ENCODE data around the gene ALAS1.
A peak's percentile ranks its signal among the peaks of the same experiment; 100 is the strongest.
"Not testable (repeated sequence)": the region's sequence is repeated elsewhere in the genome, so short reads cannot be mapped to it uniquely, and the experiment has no call there.

ALAS1 gene

DNA sequence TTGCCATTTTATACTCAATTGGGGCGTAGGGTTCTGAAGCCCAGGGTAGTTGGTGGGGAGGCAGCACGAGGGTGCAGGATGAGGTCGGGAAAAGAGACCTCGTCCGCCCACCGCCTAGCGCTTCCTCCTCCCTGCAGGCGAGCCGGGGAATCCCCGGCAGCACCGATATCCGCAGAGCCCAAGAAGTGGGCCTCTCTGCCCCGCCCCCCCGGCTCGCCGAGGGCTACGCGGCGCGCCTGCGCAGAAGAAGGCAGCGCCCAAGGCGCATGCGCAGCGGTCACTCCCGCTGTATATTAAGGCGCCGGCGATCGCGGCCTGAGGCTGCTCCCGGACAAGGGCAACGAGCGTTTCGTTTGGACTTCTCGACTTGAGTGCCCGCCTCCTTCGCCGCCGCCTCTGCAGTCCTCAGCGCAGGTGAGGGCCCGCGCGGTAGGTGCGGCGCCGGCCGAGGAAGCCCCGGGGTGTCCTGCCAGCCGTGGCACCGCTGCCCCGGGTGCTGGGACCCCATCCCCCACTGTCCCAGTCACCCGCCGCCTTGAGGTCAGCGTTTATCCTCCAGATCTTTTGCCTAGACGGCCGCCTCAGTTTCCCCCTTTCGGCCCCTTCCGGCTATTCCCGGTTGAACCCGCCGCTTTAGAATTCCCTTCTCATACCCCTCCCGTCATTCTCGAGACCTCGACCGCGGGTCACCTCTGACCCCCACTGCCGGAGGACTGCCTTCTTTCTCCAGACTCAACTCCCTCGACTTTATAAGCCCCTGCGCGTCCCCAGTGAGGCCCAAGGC, at the start of gene ALAS1:
Gene ALAS1, plus strand, starts transcription at position 319 of the 784 bp plus-strand sequence. CDS start 1,082 bp downstream, outside the sequence.
- DNase-seq: peak; percentile 22 to 92 (median 83)

GRCh38 chr3:52149021-52149420, 48.9 kb upstream of the ALAS1 start:
- no peak for DNase-seq

DNA sequence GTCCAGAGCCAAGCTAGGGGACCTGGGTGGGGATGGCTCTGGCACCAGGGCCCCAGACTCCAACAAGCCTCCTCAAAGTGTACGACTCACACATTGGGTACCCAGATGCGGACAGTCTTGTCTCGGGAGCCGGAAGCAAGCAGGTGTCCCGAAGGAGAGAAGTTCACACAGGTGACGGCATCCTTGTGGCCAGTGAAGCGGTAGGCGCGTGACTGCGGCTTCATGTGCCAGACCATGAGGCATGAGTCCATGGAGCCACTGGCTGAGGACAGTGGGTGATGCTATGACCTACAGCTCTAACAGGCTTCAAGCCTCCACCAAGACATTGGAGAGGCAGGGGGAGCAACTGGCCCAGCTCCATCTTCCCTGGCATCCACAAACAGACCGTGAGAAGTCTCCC, 48.2 kb upstream of the ALAS1 start:
- no peak for DNase-seq

GRCh38 chr3:52150357-52150756, 47.6 kb upstream of the ALAS1 start:
- no peak for DNase-seq

GRCh38 chr3:52150860-52151259, 47.1 kb upstream of the ALAS1 start:
- DNase-seq: no peak

DNA sequence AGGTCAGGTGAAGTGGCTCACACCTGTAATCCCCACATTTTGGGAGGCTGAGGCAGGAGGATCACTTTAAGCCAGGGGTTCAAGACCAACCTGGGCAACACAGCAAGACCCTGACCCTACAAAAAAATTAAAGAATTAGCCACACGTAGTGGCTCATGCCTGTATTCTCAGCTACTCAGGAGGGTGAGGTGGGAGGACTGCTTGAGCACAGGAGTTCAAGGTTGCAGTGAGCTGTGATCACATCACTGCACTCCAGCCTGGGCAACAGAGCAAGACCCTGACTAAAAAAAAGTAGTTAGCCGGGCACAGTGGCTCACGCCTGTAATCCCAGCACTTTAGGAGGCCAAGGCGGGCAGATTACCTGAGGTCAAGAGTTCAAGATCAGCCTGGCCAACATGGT, 46.0 kb upstream of the ALAS1 start:
- DNase-seq: not testable (repeated sequence)

- DNase-seq: no peak
These were observed 44.4 kb upstream of the ALAS1 start for GRCh38 chr3:52153389-52154096.

GRCh38 chr3:52154135-52155094, 43.5 kb upstream of the ALAS1 start, which contains the start of gene POC1A:
POC1A (minus strand) TSS chr3:52154423; CDS start chr3:52154372, 51 bp downstream.
- peak; percentile 67 to 99 (median 92) for DNase-seq

DNA sequence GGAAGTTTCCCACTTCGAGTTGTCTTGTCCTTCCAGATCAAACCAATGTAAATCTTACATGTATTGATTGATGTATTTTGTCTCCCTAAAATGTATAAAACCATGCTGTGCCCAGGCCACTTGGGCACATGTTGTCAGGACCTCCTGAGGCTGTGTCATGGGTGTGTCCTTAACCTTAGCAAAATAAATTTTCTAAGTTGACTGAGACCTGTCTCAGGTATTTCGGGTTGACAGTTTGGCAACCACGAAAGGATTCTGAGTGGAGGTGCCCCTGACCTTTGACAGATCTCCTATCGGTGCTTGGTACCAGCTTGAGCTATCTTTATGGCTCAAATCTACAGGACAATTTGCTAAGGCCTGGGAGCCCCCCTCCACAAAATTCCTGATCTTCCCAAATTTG, 42.0 kb upstream of the ALAS1 start:
- no peak for DNase-seq

DNA sequence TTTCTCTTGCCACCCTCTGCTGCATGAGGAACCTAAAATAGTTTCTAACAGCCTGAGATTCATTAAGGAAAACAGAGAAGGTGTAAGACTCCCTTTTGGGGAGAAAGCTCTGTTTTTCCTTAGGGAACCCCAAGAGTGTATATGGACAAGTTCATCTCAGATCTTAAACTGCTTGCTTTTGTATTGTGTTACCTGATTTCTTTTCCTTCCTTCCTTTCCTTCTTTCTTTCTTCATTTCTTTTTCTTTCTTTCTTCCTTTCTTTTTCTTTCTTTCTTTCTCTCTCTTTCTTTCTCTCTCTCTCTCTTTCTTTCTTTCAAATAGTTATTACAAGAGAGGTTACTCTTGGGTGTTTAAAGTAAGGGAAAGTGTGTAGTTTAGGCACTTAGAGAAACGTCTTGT, 38.5 kb upstream of the ALAS1 start:
- no peak for DNase-seq

DNA sequence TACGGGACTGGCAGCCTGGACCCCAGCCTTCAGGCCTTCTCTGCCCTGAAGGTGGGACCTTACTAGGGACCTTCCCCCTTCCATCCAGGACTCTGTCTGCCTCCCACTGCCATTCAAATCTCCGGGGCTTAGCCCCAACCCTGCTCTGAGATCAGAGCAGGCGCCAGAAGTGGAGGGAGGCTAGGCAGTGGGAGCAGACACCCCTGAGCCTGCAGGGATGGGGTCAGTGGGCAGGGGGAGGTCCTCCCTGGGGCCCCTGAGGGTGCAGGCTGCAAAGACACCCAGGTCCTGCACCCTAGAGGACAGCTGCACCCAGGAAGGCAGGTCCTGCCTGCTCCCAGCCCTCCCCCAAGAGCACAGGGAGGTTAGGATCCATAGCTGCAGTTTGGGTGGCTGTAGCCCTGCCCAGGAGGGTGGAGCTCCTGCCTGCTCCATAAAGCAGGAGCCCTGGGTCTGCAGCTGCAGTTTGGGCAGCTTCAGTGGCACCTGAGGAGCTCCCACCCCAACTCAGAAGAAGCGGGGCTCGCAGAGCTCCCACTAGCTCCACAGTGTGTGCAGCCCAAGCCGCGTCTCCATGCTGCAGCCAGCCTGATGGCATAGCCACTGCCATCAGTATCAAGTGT, 35.6 kb upstream of the ALAS1 start:
- DNase-seq: no peak

GRCh38 chr3:52167240-52167639, 30.7 kb upstream of the ALAS1 start:
- no peak for DNase-seq

GRCh38 chr3:52170217-52170616, 27.7 kb upstream of the ALAS1 start:
- not testable (repeated sequence) for DNase-seq

- DNase-seq: no peak
These were observed 26.3 kb upstream of the ALAS1 start for GRCh38 chr3:52171514-52172261.

GRCh38 chr3:52172262-52172757, 25.6 kb upstream of the ALAS1 start:
- peak in 23 of 58 donors; percentile 9 to 82 (median 41) for DNase-seq

DNA sequence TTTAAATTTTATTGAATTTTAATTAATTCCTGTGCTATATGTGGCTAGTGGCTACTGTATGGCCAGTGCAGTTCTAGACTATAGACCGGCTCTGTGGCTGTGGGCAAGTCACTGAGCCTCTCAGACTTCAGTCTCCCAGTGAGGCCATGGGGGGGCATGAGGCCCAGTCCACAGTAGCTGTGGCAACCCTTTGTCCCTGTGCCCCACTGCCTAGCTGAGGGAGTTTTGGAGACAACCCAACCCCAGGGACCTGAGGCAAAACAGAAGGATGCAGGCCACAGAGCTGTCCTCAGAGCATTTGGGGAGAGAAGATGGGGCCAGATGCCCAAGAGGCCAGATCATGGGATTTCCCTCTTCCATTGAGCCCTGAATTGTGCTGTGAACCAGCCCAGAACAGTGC, 24.9 kb upstream of the ALAS1 start:
- no peak for DNase-seq

DNA sequence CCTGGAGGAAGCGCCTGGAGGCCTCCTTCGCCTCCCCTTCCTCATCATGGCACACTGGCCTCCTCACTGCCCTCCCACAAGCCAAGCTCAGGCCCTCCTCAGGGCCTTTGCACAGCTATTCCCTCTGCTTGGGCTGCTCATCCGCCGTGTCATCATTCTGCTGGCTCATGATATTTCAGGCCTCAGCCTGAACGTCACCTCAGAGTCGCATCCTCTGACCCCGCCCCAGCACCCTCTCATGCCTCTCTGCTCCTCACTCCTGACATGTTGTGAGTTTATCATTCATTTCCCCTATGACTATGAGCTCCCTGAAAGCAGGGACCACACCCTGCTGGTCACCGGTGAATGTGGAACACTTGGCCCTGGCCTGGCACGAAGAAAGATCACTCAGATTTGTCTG, 23.1 kb upstream of the ALAS1 start:
- no peak for DNase-seq

DNA sequence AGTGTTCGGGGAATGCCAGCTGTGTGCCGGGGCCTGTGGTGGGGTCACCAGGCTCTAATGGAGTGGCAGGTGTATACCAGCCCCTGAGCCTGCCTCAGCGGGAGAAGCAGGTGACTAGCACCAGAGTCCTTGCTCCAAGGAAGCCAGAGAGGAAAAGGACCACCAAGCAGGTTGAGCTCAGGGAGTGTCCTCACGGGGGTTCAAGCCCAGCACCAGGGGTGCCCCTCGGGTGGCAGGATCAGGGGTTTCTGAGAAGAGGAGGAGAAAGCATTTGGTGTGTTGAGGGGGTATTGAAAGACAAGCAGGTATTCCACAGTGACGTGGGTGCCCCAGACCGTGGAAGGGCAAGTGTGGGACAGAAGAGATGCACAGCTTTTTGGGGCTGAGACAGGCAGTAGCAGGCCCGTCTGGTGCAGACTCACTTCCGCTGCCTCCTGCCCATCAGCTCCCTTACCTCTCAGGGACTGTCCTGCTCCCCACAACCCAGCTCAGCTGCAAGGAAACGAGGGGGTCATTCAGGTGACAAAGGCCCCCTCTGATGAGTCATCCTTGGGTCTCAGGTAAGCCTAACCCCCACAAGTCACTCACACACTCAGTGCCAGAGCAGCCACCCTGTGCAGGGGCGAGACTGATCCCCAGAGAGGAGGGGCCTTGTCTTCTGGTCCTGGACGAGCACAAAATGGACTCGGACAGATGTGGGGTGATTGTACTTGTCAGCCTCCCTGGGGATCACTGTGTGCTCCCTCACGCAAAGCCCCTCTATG, 22.4 kb upstream of the ALAS1 start:
- no peak for DNase-seq

- no peak for DNase-seq
These were observed 21.7 kb upstream of the ALAS1 start for GRCh38 chr3:52176180-52176752.

All from anterior cingulate cortex (tissue), 58 donors.